Medulla oblongata (tissue), 1 donor: ENCODE data around the gene NDUFS8.

Experiments used
- DNase-seq: peaks from one replicate; pipeline ENCODE4 v3.0.0-alpha.2; 2015; ENCODE audit errors: extremely low spot score

Gene NDUFS8

DNA sequence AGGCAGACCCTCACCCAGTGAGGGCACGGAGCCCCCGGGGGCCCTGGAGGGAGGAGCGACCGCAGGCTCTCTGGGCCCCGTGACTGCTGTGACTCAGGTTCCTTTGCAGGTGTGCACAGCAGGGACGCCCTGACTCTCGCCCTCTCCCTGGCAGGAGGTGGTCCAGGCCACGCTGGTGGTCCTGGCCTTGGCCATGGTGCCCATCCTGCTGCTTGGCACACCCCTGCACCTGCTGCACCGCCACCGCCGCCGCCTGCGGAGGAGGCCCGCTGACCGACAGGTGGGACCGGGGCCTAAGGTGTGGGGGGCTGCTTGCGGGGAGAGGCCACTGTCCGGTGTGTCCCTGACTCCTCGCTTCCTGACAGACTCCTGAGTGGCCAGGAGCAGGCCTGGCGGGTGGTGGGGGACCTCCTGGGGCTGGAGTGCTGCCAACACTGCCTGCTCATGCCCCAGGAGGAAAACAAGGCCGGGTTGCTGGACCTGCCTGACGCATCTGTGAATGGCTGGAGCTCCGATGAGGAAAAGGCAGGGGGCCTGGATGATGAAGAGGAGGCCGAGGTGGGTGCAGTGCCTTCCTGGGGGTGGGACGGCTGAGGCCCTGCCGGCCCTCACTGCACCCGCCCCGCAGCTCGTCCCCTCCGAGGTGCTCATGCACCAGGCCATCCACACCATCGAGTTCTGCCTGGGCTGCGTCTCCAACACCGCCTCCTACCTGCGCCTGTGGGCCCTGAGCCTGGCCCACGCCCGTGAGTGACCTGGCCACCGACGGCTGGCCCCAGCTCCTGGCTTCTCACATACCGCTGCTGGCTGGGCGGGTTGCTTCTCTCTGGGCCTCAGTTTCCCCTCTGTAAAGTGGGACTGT lies 19.3 kb downstream of the NDUFS8 start:
- DNase-seq = no peak

GRCh38 chr11:68050371-68050841 lies 19.9 kb downstream of the NDUFS8 start:
- DNase-seq = no peak

GRCh38 chr11:68051191-68052136 lies 21.0 kb downstream of the NDUFS8 start:
- no peak for DNase-seq

DNA sequence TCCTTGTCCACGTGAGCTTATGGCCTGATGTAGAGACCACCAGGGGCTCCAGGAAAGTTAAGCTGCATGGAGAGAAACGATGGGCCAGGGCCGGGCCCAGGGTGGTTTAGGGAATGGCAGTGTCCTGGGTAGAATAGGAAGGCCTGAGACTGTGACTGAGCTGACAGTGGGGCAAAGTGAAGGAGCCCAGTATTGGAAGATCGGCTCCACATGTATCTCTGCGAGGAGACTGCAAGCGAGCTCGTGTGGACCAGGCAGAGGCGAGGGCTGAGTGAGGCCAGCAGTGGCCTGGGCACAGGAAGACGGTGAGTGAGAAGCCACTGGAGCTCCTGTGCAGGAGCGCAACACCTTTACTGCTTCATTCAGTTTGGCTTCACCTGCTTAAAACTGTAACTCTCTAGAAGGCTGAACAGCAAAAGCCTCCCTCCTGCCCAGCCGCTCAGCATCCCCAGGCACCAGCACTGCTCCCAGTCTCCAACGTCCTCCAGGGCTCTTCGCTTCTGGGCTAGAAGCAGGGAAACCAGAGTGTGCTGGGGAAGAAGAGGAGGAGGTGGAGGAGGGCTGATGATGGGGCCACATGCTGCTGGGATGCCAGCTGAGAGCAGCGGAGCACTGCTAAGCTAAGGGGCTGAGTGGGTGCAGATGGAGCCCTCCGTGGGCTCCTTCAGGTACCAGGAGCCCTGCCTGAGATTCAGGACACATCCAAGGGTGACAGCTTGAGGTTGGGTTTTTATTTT lies 21.8 kb downstream of the NDUFS8 start:
- DNase-seq = no peak

GRCh38 chr11:68053117-68053516 lies 22.6 kb downstream of the NDUFS8 start:
- no peak for DNase-seq

DNA sequence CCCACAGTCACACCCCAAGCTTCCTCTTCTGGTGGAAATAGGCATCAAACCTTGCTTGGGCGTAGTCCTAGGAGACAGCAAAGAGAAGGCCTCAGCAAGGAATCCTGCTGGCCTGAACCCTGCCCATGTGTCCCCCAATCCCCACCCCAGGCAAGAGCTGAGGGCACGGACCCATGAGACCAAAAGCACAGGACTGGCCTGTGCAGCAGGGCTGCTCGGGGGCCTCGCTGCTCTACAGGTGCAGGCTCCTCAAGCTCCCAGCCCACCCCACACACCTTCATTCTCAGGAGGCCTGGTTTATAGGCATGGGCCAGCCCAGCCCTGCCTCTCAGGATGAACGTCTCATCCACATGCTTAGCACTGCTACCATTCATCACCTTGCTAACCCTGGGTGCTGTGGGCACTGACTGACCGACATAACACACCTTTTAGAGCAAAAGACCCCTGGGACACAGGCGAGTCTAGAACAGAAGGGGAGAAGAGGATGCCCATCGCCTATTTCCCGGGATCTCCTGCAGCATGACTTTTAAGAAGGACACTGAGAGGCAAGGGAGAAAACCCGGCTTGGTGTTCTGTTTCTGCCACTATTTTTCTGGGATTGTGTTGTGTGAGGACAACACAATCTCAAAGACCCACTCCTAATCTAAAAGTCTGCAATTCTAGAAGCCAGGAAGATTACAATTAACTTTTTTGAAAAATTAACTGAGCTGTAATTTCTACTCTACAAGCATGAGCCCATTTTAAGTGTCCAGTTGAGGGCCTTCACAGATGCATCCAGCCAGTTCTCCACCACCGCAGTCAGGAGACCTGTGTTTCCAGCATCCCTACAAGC lies 23.7 kb downstream of the NDUFS8 start:
- DNase-seq = no peak

DNA sequence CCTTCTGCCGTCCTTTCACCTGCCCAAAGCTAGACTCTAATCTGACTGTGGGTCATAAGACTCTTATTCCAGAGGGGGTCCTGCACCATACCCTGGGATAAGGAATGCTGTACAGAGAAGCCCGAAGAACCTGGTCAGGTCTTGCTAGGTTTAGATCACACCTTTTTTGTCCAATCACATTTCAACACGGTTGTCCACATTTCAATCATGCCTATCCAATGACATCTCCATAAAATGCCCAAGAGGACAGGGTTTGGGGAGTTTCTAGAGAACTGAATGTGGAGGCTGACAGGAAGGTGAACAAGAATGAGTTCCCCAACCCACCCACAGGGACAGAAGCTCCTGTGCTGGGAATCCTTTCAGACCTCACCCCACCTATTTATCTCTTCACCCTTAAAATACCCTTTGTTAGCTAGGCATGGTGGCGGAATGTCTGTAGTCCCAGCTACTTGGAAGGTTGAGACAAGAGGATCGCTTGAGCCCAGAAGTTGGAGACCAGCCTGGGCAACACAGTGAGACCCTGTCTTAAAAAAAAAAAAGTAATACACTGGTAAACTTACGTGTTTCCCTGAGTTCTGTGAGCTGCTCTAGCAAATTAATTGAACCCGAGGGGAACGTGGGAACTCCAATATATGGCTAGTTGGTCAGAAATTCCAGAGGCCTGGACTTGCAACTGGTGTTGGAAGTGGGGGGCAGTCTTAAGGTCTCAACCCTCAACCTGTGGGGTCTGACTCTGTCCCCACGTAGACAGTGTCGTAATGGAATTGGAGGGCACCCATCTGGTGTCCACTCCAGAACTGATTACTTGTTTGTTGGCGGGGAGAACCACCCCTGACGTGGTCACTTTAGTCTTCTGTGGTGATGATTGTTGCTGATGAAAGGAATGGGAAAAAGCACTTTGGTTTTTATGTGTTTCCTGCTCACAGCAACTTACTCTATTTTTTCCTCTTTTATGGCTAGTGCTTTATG lies 26.1 kb downstream of the NDUFS8 start:
- DNase-seq = no peak

- DNase-seq = no peak
Measured at GRCh38 chr11:68057807-68058206, 27.3 kb downstream of the NDUFS8 start.

DNA sequence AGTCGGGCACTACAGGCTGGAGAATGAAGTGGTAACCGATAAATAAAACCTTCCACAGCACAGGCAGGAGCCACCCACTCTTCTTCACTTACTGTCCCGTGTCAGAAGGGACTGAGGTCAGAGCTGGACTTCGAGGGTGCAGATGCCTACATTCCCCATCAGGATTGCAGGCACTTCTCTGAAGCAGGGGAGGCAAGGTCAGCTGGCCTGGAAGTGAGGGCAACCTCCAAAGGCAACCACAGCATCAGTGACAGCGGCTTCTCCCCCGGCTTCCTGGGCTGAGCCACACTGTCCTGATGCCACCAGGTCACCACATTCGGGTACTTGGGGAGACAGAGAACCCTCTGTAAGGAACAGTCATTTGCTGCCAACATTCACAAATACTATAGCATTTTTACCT lies 31.0 kb downstream of the NDUFS8 start:
- no peak for DNase-seq

DNA sequence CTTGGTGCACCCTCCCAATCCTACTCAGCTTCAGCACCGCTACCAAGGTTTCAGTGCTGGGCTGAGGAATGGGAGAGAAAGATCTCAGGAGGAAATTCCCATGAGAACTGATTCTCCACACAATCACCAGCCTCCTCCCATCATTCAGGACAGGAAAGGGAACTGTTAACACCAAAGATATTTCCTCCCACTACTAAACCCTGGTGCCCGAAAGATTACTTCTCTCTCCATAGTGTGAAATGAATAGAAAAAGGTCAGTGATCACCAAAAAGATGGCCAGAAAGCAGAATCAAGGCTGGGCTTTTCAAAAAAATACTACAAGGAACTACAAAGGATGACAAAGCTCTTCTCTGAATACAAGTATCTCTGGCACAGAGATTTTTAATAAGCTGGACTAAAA lies 34.4 kb downstream of the NDUFS8 start:
- no peak for DNase-seq

DNA sequence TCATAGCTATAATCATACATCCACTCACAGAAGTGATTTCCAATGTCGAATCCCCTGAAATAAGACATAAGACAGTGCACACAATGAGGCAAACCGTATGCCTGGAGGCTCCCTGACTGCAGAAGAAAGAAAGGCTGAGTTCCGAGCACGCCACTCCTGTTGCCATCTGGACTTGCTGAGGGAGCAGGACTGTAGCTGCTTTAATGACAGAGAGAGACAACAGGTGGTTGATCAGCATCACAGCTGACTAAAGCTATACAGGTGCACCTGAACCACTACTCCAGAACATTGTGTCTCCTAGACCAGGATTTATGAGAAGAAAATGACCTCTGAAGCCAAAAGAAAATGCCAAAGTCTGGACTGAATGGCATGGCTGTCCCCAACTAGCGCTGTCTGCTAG lies 35.4 kb downstream of the NDUFS8 start:
- DNase-seq = no peak

GRCh38 chr11:68066742-68067141 lies 36.3 kb downstream of the NDUFS8 start:
- DNase-seq = peak; percentile 28

DNA sequence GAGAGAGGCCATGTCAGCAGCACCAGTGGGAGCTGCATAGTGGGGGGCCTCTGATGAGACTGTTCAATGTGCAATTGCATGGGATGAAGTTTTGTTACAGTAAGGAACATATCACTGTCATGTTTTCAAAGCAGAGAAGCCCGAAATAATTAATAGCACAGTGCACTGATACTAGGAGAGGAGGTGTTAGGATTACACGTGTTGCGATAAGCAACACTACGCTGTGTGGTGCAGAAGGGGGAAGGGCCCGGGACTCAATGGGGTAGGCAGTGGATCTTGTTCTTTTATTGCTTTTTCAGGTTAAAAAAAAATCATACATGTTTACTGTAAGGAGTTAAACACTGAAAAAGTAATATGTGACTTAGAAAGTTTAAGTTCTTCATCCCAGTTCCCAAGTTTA lies 37.5 kb downstream of the NDUFS8 start:
- no peak for DNase-seq

DNA sequence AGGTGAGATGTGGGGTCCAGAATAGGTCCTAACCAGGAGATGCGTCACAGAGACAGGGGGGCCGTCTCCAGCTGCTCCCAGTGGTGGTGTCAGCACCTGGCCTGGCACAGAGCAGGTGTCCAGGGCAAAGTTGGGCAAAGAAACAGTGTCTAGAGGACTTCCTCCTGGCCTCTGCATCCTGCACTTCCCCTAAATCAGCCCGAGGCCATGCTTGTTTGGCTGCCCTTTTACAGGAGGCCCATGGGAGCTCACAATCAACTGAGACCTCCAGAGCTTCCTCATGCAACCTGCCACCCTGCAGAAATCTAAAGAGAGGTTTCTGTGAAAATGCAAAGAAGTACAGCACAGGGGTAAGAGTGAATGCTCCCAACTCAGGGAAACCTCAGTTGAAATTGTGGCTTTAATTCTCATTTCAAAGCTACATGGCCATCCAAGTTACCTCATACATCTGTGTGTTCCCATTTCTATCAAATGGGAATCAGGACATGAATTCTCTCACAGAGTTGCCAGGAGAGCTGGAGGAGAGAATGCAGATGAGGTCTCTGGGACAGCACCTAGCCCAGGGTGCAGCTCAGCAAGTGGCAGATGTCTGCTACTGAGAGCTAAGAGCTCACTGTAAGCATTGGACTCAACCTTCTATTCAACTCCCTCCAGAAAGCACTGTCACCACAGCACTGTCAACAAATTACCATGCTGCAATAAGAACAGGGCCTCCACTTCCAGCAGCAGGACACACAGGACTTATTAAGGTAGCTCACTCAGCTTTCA lies 41.0 kb downstream of the NDUFS8 start:
- DNase-seq = no peak

GRCh38 chr11:68074584-68075352 lies 44.3 kb downstream of the NDUFS8 start:
- DNase-seq = no peak

GRCh38 chr11:68076371-68077042 lies 46.0 kb downstream of the NDUFS8 start:
- no peak for DNase-seq
